HCT116 (cell line): ENCODE results near the gene ZGPAT. TPM values are rescaled to one million over a fixed set of nuclear protein-coding genes. Genes with fewer than 3 reads are reported as not detected.
A peak's percentile ranks its signal among the peaks of the same experiment; 100 is the strongest.

Experiments
- ATAC-seq: fragments of 200-7000 bp; cut with Tn5 transposase; 2 replicates; pipeline ENCODE4 v1.9.1; 2020; ENCODE audit warnings: mild to moderate bottlenecking, moderate library complexity
- BruUV-seq: library from RNA; stranded (reverse); fragments of 400-500 nt; replicated peaks from 2 replicates; lab custom pipeline; 2021; lab: Mats Ljungman, UMichigan
- CTCF ChIA-PET: fragments of 300-600 bp; sonication (Branson Sonifier 250); formaldehyde crosslinking; loops from one replicate; lab custom pipeline; 2021; ENCODE audit warnings: antibody characterized with exemption; lab: Charles Lee
- POLR2A ChIA-PET: fragments of 300-600, 350-600 bp; sonication (Branson Sonifier 250); formaldehyde crosslinking; loops from one replicate; lab custom pipeline; 2021; ENCODE audit warnings: antibody characterized with exemption; lab: Charles Lee
- RAD21 ChIA-PET, 2 experiments: fragments of 300-600 bp; sonication (Branson Sonifier 250); formaldehyde crosslinking; loops; one replicate each; lab custom pipeline; 2023; ENCODE audit warnings: low total read pairs in 2 of 2; ENCODE audit not compliant: uncharacterized antibody in 2 of 2, unreplicated experiment in 2 of 2, low non-redundant PET in 1 of 2; lab: Charles Lee
- DNase-seq: peaks from one replicate; pipeline ENCODE4 v3.0.0-alpha.2; 2010; ENCODE audit warnings: low read depth, low spot score
- H2AFZ ChIP-seq: fragments of 200-600 bp; shearing (Covaris generic), sonication (generic); 2 replicates; pipeline ENCODE4 v1.6.1; 2017; ENCODE audit warnings: low read depth, mixed run types, mixed read lengths, antibody characterized with exemption, low read length; ENCODE audit not compliant: poor library complexity, severe bottlenecking
- H3K27ac ChIP-seq: 2 replicates; pipeline ENCODE4 v1.5.1; 2012; ENCODE audit warnings: low read depth, low read length
- H3K27me3 ChIP-seq: fragments of 200-600 bp; sonication (generic); 2 replicates; pipeline ENCODE4 v1.6.1; 2016; ENCODE audit warnings: mixed run types, low read length, mixed read lengths; ENCODE audit not compliant: insufficient read depth
- H3K36me3 ChIP-seq, 2 experiments: fragments of 200-500 bp in 1 of 2; fragments of 200-600 bp in 1 of 2; sonication (Bioruptor generic) in 1 of 2; sonication (generic) in 1 of 2; 2 replicates each; pipeline versions ENCODE4 v1.5.1 to v1.6.1; 2014 to 2016; ENCODE audit warnings: low read length in 2 of 2, inconsistent platforms in 1 of 2, mixed read lengths in 1 of 2, mixed run types in 1 of 2; ENCODE audit not compliant: insufficient read depth in 2 of 2, control insufficient read depth in 1 of 2
- H3K4me1 ChIP-seq, 2 experiments: fragments of 200-600 bp in 1 of 2; sonication (generic) in 1 of 2; 2 replicates each; pipeline versions ENCODE4 v1.5.1 to v1.6.1; 2012 to 2017; ENCODE audit warnings: low read length in 2 of 2, inconsistent platforms in 1 of 2, mild to moderate bottlenecking in 1 of 2, mixed read lengths in 1 of 2, mixed run types in 1 of 2, moderate library complexity in 1 of 2; ENCODE audit not compliant: insufficient read depth in 2 of 2, control insufficient read depth in 1 of 2
- H3K4me2 ChIP-seq: fragments of 200-600 bp; sonication (generic); 2 replicates; pipeline ENCODE4 v1.6.1; 2017; ENCODE audit warnings: mixed run types, low read length, mixed read lengths
- H3K4me3 ChIP-seq, 2 experiments: fragments of 200-600 bp in 1 of 2; sonication (generic) in 1 of 2; replicated peaks in 1 of 2; 2 replicates each; pipeline ENCODE4 v1.5.1; 2011 to 2016; ENCODE audit warnings: low read length in 2 of 2, control low read depth in 1 of 2, low read depth in 1 of 2, mild to moderate bottlenecking in 1 of 2, mixed read lengths in 1 of 2, mixed run types in 1 of 2
- H3K79me2 ChIP-seq: fragments of 200-600 bp; sonication (generic); 2 replicates; pipeline ENCODE4 v1.6.1; 2017; ENCODE audit warnings: mild to moderate bottlenecking, mixed run types, low read length, moderate library complexity, mixed read lengths; ENCODE audit not compliant: insufficient read depth
- H3K9ac ChIP-seq: fragments of 200-600 bp; sonication (generic); 2 replicates; pipeline ENCODE4 v1.6.1; 2016; ENCODE audit warnings: low read length, mixed read lengths
- H3K9me2 ChIP-seq: fragments of 200-600 bp; sonication (generic), shearing (Covaris generic); 2 replicates; pipeline ENCODE4 v1.6.1; 2017; ENCODE audit warnings: mixed run types, mild to moderate bottlenecking, moderate library complexity; ENCODE audit not compliant: insufficient read depth
- H3K9me3 ChIP-seq, 2 experiments: fragments of 200-500 bp in 1 of 2; fragments of 200-600 bp in 1 of 2; sonication (Bioruptor generic) in 1 of 2; sonication (generic) in 1 of 2; 2 replicates each; pipeline ENCODE4 v1.6.1; 2014 to 2017; ENCODE audit warnings: low read length in 2 of 2, mixed read lengths in 2 of 2, inconsistent platforms in 1 of 2, low read depth in 1 of 2, mild to moderate bottlenecking in 1 of 2, mixed run types in 1 of 2, moderate library complexity in 1 of 2; ENCODE audit not compliant: control insufficient read depth in 1 of 2, insufficient read depth in 1 of 2
- H4K20me1 ChIP-seq: fragments of 200-600 bp; sonication (generic), shearing (Covaris generic); 2 replicates; pipeline ENCODE4 v1.6.1; 2017; ENCODE audit warnings: mixed run types, mild to moderate bottlenecking, moderate library complexity; ENCODE audit not compliant: insufficient read depth
- CBX3 ChIP-seq: IDR thresholded peaks from 2 replicates; pipeline ENCODE4 v1.6.1; 2012; ENCODE audit warnings: low read depth
- EZH2phosphoT487 ChIP-seq: fragments of 200-600 bp; IDR thresholded peaks from 2 replicates; pipeline ENCODE4 v1.6.1; 2018; ENCODE audit warnings: antibody characterized with exemption, borderline replicate concordance
- FOSL1 ChIP-seq: IDR thresholded peaks from 2 replicates; pipeline ENCODE4 v1.6.1; 2012; ENCODE audit warnings: low read depth
- RAD21 ChIP-seq: IDR thresholded peaks from 2 replicates; pipeline ENCODE4 v1.6.1; 2012; ENCODE audit warnings: low read depth, mild to moderate bottlenecking
- REST ChIP-seq: IDR thresholded peaks from 2 replicates; pipeline ENCODE4 v1.6.1; 2012; ENCODE audit warnings: low read depth
- SRF ChIP-seq: IDR thresholded peaks from 2 replicates; pipeline ENCODE4 v1.6.1; 2012; ENCODE audit warnings: low read depth
- TCF7L2 ChIP-seq: IDR thresholded peaks from 2 replicates; pipeline ENCODE4 v1.7.0; 2011; ENCODE audit warnings: borderline replicate concordance, inconsistent platforms; ENCODE audit not compliant: insufficient read depth, insufficient read length; ENCODE audit errors: extremely low read depth
- YY1 ChIP-seq: IDR thresholded peaks from 2 replicates; pipeline ENCODE4 v1.6.1; 2011; ENCODE audit warnings: low read length, low read depth, moderate library complexity, mild to moderate bottlenecking; ENCODE audit not compliant: insufficient replicate concordance; ENCODE audit errors: extremely low read depth
- ZFX ChIP-seq: fragments of 450-650 bp; IDR thresholded peaks from 2 replicates; pipeline ENCODE4 v1.6.1; 2017
- ZNF274 ChIP-seq: fragments of 200-500 bp; sonication (Bioruptor generic); IDR thresholded peaks from 2 replicates; pipeline ENCODE4 v1.6.1; 2014; ENCODE audit warnings: mild to moderate bottlenecking, low read depth, low read length, inconsistent platforms
- intact Hi-C: fragments of 100-400 bp; cut with micrococcal nuclease; formaldehyde crosslinking; loops from 2 replicates; pipeline ENCODE4 v1.10.0; 2022
- total RNA-seq: library from RNA; stranded (reverse); gene quantifications from one replicate; pipeline ENCODE4 v1.2.1, GENCODE V29; 2021; ENCODE audit not compliant: unreplicated experiment
- TF ChIP-seq, protein P1 (sequence below): IDR thresholded peaks from 2 replicates; pipeline ENCODE4 v1.6.1; 2011; ENCODE audit warnings: mild to moderate bottlenecking, low read length, moderate library complexity; ENCODE audit not compliant: insufficient replicate concordance; ENCODE audit errors: extremely low read depth
- TF ChIP-seq, protein P2 (sequence below): IDR thresholded peaks from 2 replicates; pipeline ENCODE4 v1.6.1; 2012

ZGPAT gene
- total RNA-seq, 1 experiment from 2014 or later = 30.6 TPM

DNA sequence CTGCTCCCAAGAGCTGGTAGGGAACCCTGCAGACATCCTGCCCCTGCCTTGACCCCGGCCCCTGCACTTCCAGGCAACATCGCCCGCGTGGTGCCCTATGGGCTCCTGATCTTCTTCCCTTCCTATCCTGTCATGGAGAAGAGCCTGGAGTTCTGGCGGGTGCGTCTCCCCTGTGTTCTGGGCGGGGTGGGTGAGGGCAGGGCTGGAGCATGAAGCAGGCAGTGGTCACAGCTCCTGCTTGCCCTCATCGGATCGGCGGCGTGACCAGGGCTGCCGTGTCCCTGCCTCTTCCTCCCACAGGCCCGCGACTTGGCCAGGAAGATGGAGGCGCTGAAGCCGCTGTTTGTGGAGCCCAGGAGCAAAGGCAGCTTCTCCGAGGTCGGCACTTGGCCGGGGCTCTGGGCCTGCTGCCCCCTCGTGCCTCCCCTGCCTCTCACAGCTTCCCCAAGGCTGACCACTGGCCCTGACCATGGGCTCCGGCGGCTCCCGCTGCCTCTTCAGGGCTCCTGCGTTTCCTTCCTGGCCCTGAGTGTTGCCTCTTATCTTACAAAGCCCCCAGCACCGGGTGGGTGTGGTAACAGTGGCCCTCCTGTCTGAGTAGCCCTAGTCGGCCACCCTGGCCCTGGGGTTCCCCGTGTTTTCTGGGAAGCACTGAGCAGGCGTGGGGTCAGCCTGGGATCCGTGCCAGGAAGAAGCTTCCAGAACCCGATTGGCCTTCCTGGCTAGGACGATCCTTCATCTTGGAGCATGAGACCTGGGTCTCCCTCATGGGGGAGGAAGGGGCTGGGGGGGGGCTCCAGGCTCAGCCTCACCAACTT lies 19.4 kb upstream of the ZGPAT start (continued):
- TF ChIP-seq, protein P1, sequence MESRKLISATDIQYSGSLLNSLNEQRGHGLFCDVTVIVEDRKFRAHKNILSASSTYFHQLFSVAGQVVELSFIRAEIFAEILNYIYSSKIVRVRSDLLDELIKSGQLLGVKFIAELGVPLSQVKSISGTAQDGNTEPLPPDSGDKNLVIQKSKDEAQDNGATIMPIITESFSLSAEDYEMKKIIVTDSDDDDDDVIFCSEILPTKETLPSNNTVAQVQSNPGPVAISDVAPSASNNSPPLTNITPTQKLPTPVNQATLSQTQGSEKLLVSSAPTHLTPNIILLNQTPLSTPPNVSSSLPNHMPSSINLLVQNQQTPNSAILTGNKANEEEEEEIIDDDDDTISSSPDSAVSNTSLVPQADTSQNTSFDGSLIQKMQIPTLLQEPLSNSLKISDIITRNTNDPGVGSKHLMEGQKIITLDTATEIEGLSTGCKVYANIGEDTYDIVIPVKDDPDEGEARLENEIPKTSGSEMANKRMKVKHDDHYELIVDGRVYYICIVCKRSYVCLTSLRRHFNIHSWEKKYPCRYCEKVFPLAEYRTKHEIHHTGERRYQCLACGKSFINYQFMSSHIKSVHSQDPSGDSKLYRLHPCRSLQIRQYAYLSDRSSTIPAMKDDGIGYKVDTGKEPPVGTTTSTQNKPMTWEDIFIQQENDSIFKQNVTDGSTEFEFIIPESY = no peak
- TF ChIP-seq CBX3 (no peak), TCF7L2 (no peak), EZH2phosphoT487 (no peak), ZNF274 (no peak)

- RAD21 ChIA-PET = no interaction called here
- Histone ChIP-seq H3K4me2 (no peak overlapping the region), H3K27me3 (no peaks in the 10 kb centered on the region), H3K4me3 (no peak overlapping the region), H3K9me3 (no peaks in the 10 kb centered on the region), H3K36me3 (peaks cover 0 to 7% of the 10 kb centered on the region in 2 experiments; a peak in 1 of 4 replicates), H3K27ac (peak overlapping the region; percentile 100; the same call in 1 of the 2 replicates), H2AFZ (no peak overlapping the region), H4K20me1 (no peaks in the 10 kb centered on the region), H3K4me1 (peaks cover 38 to 73% of the 10 kb centered on the region in 2 experiments), H3K79me2 (peaks cover 15% of the 10 kb centered on the region; the same call in 1 of the 2 replicates), H3K9ac (no peak overlapping the region), H3K9me2 (no peaks in the 10 kb centered on the region)
- BruUV-seq = no TSS peak
- CTCF ChIA-PET = no interaction called here
- POLR2A ChIA-PET = no interaction called here
- ATAC-seq (no peak), DNase-seq (no peak)
- intact Hi-C loops = no loop called here
- TF ChIP-seq RAD21 (no peak), SRF (no peak), ZFX (no peak), FOSL1 (no peak), REST (no peak), TCF7L2 (no peak), YY1 (no peak), EZH2phosphoT487 (no peak)
- TF ChIP-seq, protein P1 = no peak
- TF ChIP-seq, protein P2, sequence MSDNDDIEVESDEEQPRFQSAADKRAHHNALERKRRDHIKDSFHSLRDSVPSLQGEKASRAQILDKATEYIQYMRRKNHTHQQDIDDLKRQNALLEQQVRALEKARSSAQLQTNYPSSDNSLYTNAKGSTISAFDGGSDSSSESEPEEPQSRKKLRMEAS = no peak
These were observed 18.5 kb upstream of the ZGPAT start for GRCh38 chr20:63689046-63690002.
